ENCODE data around the gene ZNF30.
"Not testable (repeated sequence)": the region's sequence is repeated elsewhere in the genome, so short reads cannot be mapped to it uniquely, and the experiment has no call there.

ZNF30 gene

DNA sequence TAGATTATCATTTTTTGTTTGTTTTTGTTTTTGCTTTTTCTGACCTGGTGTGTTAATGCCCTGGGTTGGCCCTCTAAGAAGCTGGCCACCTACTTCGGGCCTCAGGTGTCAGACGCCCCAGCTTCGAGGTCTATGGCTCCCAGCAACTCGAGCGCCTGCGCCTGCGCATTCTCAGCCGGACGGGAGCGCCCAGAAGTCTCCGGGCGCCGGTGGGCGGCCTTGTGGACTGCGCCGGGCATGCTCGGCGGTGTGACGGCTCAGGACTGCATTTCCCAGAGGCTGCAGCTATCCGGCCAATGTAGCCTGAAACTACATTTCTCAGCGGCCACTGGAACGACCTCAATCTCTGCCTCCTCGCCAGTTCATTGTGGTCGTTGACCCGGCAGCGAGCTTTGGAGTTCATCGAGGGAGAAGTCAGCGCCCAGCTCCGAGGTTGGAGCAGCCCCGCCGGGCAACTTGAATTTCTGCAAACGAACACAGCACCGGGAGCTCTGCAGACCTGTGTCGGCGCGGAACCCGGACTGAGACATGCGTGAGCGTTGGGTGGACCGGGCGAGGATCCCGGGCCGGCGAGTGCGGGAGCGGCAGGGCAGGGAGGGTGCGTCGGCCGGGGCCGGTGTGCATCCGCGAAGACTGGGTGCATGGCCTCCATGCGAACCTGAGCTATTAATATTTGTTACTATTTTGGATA lies at the start of gene ZNF30:
TSS of gene ZNF30 (plus strand) at position 219 of the 691 bp plus-strand sequence. CDS start 3,045 bp downstream, outside the sequence.
- DNase-seq (ENCODE audit: low read depth), result peak; percentile 79

DNA sequence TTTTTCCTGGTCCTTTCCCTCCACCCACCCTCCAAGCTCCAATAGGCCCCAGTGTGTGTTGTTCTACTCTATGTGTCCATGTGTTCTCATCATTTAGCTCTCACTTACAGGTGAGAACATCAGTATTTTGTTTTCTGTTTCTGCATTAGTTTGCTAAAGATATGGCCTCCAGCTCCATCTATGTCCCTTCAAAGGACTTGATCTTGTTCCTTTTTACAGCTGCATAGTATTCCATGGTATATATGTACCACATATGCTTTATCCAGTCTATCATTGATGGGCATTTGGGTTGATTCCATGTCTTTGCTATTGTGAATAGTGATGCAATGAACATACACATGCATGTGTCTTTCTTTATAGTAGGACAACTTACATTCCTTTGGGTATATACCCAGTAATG lies 47.1 kb upstream of the ZNF30 start:
- DNase-seq (ENCODE audit: low read depth), result no peak

DNA sequence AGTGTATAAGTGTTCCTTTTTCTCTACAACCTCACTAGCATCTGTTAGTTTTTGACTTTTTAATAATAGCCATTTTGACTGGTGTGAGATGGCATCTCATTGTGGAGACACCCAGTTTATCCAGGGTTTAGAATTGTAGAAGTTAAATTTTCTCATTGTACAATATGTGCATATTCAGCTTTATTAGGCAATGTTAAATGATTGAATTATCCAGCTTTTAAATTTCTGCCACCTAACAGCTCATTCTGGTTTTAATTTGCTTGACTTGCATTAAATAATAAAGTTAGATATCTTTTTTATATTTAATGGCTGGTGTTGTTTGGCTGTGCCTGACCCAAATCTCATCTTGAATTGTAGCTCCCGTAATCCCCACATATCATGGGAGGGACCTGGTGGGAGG lies 46.7 kb upstream of the ZNF30 start:
- DNase-seq (ENCODE audit: low read depth), result no peak

- DNase-seq (ENCODE audit: low read depth), result no peak
Measured at GRCh38 chr19:34881982-34882381, 44.7 kb upstream of the ZNF30 start.

GRCh38 chr19:34888091-34888490 lies 38.6 kb upstream of the ZNF30 start:
- DNase-seq (ENCODE audit: low read depth), result no peak

GRCh38 chr19:34900245-34900644 lies 26.5 kb upstream of the ZNF30 start:
- no peak for DNase-seq (ENCODE audit: low read depth)

DNA sequence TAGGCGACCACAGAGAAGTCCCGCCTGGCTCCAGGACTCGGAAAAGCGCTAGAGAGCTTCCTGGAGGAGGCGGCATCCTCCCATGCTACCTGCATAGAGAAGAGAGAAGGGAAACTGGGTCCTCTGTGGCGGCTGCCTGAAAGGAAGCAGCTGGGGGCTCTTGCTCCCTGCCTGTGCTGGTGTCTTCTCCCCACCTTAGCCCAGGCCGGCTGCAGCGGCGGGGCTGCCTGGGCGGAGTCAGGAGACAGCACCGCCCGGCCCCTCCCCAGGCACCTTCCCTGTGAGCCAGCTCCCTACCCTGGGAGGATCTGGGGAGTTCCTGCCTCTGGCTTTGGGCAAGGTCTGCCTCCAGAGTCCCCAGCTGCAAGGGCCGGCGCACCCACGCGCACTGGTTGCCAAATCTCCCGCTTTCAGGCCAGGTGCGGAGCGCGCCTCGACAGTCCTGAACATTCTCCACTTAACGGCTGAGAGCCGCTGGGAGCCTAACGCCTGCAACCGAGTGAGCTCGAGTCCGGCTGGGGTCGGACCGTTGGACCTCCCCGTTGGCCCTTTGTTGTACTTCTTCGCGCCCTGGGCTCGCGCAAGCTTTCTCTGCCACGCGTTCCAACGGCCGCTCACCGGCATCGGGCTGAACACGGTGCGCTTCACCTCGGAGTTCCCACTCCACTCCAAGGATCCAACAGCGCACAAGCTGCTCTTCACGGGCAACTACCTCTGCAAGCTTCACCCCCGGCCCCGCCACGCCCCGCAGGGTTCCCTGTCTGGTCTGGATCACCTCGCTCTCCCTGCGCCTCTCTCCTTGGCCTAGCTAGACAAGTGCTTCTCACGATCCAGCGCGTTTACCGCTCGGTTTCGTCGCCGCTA lies 21.8 kb upstream of the ZNF30 start:
- no peak for DNase-seq (ENCODE audit: low read depth)

DNA sequence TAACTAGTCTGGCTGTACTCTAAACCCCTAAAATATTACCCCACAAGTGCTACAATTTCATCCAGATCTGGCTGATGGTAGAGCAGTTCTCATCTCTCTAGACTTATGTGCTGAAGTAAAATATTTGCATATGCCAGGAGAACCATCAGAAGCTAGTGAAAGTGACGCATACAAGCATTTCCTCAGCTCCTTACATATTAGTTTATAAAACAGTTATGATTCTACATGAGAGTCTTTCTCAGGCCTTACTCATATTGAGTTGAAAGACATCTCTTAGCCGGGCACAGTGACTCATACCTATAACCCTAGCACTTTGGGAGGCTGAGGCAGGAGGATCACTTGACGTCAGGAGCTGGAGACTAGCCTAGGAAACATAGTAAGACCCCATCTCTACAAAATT lies 15.9 kb upstream of the ZNF30 start:
- DNase-seq (ENCODE audit: low read depth), result no peak

DNA sequence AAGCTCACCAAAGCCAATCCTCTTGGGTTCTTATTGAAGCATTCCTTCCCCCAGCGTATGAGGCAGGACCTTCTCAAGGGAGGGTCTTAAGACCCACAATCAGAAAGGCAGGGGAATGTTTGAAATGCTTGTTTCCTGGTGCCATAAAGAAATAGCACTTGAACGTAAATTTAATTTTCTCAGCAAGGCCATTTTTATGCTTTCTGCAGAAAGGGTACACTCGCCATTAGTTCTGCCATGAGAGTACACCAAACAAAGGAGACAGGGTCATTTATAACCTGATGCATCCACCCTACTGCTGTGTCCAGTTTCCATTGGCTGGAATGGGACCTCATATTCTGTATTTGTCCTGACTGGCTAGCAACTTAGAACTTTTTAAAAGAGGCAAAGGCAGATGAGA lies 9.6 kb upstream of the ZNF30 start:
- DNase-seq (ENCODE audit: low read depth), result not testable (repeated sequence)

DNA sequence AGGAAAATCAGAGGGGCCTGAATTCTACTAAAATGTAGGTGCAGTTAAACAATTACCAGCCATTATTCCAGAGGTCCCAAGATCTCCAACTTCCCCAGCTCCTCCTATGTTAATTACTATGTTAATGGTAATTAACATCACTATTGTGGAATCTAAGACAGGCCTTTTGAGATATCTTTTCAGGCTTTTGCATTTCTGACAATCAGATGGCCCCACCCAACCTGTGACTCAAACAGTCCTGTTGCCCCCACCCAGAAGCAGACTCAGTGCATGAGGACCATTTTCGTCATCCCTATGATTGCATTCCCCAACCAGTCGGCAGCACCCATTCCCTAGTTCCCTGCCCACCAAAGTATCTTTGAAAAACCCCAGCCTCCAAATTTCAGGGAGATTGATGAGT lies 8.5 kb upstream of the ZNF30 start:
- no peak for DNase-seq (ENCODE audit: low read depth)

DNA sequence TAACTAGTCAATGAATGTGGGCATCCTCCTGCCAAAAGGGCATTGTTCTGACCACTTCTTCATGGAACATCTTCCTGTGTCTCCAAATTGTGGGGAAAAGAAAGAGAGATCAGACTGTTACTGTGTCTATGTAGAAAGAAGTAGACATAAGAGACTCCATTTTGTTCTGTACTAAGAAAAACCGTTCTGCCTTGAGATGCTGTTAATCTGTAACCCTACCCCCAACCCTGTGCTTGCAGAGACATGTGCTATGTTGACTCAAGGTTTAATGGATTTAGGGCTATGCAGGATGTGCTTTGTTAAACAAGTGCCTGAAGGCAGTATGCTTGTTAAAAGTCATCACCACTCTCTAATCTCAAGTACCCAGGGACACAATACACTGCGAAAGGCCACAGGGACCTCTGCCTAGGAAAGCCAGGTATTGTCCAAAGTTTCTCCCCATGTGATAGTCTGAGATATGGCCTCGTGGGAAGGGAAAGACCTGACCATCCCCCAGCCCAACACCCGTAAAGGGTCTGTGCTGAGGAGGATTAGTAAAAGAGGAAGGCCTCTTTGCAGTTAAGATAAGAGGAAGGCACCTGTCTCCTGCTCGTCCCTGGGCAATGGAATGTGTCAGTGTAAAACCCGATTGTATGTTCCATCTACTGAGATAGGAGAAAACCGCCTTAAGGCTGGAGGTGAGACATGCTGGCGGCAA lies 6.5 kb upstream of the ZNF30 start:
- DNase-seq (ENCODE audit: low read depth), result not testable (repeated sequence)

- DNase-seq (ENCODE audit: low read depth), result no peak
Measured at GRCh38 chr19:34925278-34925855, 1.3 kb upstream of the ZNF30 start.

DNA sequence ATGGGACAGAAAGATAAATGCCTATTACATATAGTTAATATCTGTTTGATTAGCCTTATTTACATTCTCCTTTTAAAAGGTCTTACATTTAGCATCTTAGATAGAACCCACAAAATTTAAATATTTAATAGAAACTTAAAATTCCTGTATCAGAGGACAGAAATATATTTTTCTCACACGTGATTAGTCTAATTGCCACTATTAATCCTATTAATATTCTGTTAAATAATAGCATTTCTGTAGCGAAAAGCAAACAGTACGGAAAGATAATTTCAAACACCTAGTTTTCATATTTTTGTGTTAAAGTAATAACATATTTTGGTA lies 380 bp upstream of the ZNF30 start:
- no peak for DNase-seq (ENCODE audit: low read depth)

DNA sequence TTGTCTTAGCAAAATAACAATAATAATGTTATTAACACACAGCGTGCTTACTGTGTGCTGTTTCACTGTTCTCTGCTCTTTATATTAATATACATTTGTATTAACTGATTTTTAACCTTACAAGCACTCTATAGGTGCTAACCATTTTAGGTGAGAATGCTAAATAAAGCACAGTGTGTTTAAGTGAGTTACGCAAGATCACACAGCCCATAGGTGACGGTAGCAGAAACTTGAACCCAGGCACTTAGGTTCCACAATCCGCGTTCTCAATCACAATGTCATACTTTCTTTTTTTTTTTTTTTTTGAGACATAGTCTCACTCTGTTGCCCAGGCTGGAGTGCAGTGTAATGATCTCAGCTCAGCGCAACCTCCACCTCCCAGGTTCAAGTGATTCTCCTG lies 5.8 kb downstream of the ZNF30 start:
- no peak for DNase-seq (ENCODE audit: low read depth)

- DNase-seq (ENCODE audit: low read depth), result no peak
Measured at GRCh38 chr19:34936184-34936583, 9.5 kb downstream of the ZNF30 start.

GRCh38 chr19:34938886-34939285 lies 12.2 kb downstream of the ZNF30 start:
- no peak for DNase-seq (ENCODE audit: low read depth)

DNA sequence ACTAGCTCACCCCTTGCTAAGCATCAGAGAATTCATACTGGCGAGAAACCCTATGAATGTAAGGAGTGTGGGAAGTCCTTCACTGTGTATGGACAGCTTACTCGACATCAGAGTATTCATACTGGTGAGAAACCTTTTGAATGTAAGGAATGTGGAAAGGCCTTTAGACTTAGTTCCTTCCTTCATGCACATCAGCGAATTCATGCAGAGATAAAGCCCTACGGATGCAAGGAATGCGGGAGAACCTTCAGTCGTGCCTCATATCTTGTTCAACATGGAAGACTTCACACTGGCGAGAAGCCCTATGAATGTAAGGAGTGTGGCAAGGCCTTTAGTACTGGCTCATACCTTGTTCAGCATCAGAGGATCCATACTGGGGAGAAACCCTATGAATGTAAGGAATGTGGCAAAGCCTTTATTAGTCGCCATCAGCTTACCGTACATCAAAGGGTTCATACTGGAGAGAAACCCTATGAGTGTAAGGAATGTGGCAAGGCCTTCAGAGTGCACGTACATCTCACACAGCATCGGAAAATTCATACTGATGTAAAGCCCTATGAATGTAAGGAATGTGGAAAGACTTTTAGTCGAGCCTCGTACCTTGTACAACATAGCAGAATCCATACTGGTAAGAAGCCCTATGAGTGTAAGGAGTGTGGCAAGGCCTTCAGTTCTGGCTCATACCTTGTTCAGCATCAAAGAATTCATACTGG lies 17.3 kb downstream of the ZNF30 start:
- no peak for DNase-seq (ENCODE audit: low read depth)

DNA sequence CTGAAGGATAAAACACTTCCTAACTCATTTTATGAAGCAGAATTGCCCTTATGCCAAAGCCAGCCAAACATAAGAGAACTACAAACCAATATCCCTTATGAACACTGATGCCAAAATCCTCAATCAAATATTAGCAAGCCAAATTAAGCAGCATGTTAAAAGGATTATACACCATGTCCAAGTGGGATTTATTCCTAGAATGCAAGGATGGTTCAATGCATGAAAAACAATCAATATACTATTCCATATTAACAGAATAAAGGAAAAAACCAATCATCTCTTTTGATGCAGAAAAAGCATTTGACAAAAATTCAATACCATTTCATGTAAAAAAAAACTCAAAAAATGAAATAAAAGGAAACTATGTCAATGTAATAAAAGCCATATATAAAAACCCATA lies 26.4 kb downstream of the ZNF30 start:
- no peak for DNase-seq (ENCODE audit: low read depth)

- no peak for DNase-seq (ENCODE audit: low read depth)
Measured at GRCh38 chr19:34957830-34958751, 31.4 kb downstream of the ZNF30 start.

DNA sequence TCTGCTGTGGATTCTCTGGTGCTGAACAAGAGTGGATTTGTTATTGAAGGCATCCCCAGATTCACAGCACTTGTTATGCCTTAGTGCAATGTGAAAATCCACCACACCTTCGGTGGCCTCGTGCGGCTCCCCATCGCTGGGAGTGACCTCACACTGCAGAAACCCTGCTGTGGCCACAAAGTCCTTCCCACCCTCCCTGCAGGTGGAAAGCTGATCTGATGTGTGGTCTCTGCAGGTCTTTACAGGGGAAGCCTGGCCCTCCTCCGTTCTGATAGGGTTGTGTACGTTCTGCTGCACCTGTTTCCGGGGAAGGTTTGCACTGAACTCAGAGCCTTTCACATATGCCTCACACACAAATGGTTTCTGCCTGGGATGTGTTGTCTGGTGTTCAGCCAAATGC lies 32.3 kb downstream of the ZNF30 start:
- no peak for DNase-seq (ENCODE audit: low read depth)

Data from stimulated activated CD8-positive, alpha-beta memory T cell treated with anti-CD3 and anti-CD28 coated beads, Interleukin-4, amount 100 ng/mL, for 24 hours (primary cell).